ENCODE results near the gene VDAC1.

Gene VDAC1

DNA sequence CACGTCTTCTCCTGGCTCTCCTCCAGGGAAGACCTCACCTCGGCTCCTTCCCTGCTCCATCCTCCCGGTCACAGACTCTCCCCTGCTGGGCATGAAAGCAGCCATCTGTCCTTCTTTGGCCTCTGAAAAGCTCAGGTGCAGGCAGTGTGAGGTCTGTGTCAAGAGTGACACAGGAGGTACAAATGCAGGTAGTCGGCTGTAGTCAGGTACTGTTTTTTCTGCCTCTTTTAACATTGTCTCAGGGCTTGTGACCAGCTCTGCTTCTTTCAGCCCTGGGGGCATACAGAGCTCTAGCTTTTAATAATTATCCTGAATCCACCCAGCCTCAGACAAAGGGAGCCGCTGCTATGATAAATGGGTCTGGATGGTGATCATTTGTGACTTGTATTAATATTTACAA lies 82.8 kb downstream of the VDAC1 start:
- DNase-seq = no peak

Measured in CD4-positive, alpha-beta T cell treated with Interleukin-12 subunit alpha and Interleukin-12 subunit beta, for 1 hour (primary cell).